Liver (tissue), 3 donors: Measurements from ENCODE around the gene ZNF708.

ENCODE experiments used
- CTCF ChIP-seq: fragments of 150-350 bp; IDR thresholded peaks from 2 replicates; pipeline ENCODE4 v1.5.1; 2017; ENCODE audit warnings: improper control_type of control experiment, low read depth, low read length; ENCODE audit not compliant: missing input control
- MAX ChIP-seq: IDR thresholded peaks from 2 replicates; pipeline ENCODE4 v1.6.1; 2016; ENCODE audit warnings: antibody characterized with exemption
- RAD21 ChIP-seq, 2 donors: IDR thresholded peaks; 2 replicates each; pipeline ENCODE4 v1.6.1; 2016; ENCODE audit warnings: antibody characterized with exemption in 2 of 2, mild to moderate bottlenecking in 2 of 2
- TAF1 ChIP-seq: conservative IDR thresholded peaks from 2 replicates; pipeline ENCODE4 v1.6.1; 2016; ENCODE audit warnings: antibody characterized with exemption, mild to moderate bottlenecking
- TF ChIP-seq, protein P1 (sequence below): IDR thresholded peaks from 2 replicates; pipeline ENCODE4 v1.6.1; 2016; ENCODE audit warnings: antibody characterized with exemption, mild to moderate bottlenecking
- TF ChIP-seq, protein P2 (sequence below): IDR thresholded peaks from 2 replicates; pipeline ENCODE4 v1.6.1; 2016; ENCODE audit warnings: antibody characterized with exemption
- TF ChIP-seq, protein P3 (sequence below): IDR thresholded peaks from 2 replicates; pipeline ENCODE4 v1.6.1; 2016; ENCODE audit warnings: antibody characterized with exemption
- donor health status: healthy.
- donor health status: healthy.

DNA sequence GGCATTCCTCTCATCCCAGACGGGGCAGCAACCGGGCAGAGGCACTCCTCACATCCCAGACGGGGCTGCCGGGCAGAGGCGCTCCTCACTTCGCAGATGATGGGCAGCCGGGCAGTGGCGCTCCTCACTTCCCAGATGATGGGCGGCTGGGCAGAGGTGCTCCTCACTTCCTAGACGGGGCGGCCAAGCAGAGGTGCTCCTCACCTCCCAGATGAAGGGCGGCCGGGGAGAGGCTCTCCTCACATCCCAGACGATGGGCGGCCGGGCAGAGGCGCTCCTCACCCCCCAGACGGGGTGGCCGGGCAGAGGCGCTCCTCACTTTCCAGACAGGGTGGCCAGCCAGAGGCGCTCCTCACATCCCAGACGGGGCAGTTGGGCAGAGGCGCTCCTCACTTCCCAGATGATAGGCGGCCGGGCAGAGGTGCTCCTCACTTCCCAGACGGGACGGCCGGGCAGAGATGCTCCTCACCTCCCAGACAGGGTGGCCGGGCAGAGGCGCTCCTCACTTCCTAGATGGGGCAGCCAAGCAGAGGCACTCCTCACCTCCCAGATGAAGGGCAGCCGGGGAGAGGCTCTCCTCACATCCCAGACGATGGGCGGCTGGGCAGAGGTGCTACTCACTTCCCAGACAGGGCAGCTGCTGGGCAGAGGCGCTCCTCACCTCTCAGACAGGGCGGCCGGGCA, 68.9 kb downstream of the ZNF708 start:
- TF ChIP-seq CTCF (no peak), RAD21 (IDR thresholded peaks at IDR 0.05) (no peak), TAF1 (no peak), MAX (no peak)
- TF ChIP-seq, protein P1, sequence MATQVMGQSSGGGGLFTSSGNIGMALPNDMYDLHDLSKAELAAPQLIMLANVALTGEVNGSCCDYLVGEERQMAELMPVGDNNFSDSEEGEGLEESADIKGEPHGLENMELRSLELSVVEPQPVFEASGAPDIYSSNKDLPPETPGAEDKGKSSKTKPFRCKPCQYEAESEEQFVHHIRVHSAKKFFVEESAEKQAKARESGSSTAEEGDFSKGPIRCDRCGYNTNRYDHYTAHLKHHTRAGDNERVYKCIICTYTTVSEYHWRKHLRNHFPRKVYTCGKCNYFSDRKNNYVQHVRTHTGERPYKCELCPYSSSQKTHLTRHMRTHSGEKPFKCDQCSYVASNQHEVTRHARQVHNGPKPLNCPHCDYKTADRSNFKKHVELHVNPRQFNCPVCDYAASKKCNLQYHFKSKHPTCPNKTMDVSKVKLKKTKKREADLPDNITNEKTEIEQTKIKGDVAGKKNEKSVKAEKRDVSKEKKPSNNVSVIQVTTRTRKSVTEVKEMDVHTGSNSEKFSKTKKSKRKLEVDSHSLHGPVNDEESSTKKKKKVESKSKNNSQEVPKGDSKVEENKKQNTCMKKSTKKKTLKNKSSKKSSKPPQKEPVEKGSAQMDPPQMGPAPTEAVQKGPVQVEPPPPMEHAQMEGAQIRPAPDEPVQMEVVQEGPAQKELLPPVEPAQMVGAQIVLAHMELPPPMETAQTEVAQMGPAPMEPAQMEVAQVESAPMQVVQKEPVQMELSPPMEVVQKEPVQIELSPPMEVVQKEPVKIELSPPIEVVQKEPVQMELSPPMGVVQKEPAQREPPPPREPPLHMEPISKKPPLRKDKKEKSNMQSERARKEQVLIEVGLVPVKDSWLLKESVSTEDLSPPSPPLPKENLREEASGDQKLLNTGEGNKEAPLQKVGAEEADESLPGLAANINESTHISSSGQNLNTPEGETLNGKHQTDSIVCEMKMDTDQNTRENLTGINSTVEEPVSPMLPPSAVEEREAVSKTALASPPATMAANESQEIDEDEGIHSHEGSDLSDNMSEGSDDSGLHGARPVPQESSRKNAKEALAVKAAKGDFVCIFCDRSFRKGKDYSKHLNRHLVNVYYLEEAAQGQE = no peak
- TF ChIP-seq, protein P2, sequence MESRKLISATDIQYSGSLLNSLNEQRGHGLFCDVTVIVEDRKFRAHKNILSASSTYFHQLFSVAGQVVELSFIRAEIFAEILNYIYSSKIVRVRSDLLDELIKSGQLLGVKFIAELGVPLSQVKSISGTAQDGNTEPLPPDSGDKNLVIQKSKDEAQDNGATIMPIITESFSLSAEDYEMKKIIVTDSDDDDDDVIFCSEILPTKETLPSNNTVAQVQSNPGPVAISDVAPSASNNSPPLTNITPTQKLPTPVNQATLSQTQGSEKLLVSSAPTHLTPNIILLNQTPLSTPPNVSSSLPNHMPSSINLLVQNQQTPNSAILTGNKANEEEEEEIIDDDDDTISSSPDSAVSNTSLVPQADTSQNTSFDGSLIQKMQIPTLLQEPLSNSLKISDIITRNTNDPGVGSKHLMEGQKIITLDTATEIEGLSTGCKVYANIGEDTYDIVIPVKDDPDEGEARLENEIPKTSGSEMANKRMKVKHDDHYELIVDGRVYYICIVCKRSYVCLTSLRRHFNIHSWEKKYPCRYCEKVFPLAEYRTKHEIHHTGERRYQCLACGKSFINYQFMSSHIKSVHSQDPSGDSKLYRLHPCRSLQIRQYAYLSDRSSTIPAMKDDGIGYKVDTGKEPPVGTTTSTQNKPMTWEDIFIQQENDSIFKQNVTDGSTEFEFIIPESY = no peak
- TF ChIP-seq, protein P3, sequence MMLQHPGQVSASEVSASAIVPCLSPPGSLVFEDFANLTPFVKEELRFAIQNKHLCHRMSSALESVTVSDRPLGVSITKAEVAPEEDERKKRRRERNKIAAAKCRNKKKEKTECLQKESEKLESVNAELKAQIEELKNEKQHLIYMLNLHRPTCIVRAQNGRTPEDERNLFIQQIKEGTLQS = no peak
